Astrocyte (in vitro differentiated cells and primary cell): ENCODE data around the gene MOB3A. TPM values are rescaled to one million over a fixed set of nuclear protein-coding genes. Genes with fewer than 3 reads are reported as not detected.

Source experiments
- DNase-seq: peaks from one replicate; pipeline ENCODE4 v3.0.0-alpha.2; 2010; ENCODE audit warnings: low read depth
- FAIRE-seq: peaks from 2 replicates; lab custom pipeline; 2011; peaks lifted over from hg19 to GRCh38; lab: Jason Lieb, UNC
- H2AFZ ChIP-seq: 2 replicates; pipeline ENCODE4 v1.6.0; 2012; ENCODE audit warnings: low read depth, low read length, inconsistent platforms
- H3K27ac ChIP-seq: 2 replicates; pipeline ENCODE4 v1.5.1; 2011; ENCODE audit warnings: low read depth, low read length, inconsistent platforms
- H3K27me3 ChIP-seq: 2 replicates; pipeline ENCODE4 v1.6.0; 2011; ENCODE audit warnings: low read length, inconsistent platforms; ENCODE audit not compliant: insufficient read depth
- H3K36me3 ChIP-seq: 2 replicates; pipeline ENCODE4 v1.5.1; 2011; ENCODE audit warnings: low read length, inconsistent platforms; ENCODE audit not compliant: insufficient read depth
- H3K4me1 ChIP-seq: 2 replicates; pipeline ENCODE4 v1.5.1; 2011; ENCODE audit warnings: low read length, inconsistent platforms; ENCODE audit not compliant: insufficient read depth
- H3K4me2 ChIP-seq: 2 replicates; pipeline ENCODE4 v1.6.0; 2012; ENCODE audit warnings: low read length, inconsistent platforms
- H3K4me3 ChIP-seq: 2 replicates; pipeline ENCODE4 v1.5.1; 2011; ENCODE audit warnings: low read depth, mild to moderate bottlenecking, low read length, inconsistent platforms; ENCODE audit not compliant: insufficient read depth
- H3K79me2 ChIP-seq: 2 replicates; pipeline ENCODE4 v1.6.0; 2012; ENCODE audit warnings: mild to moderate bottlenecking, low read length, inconsistent platforms; ENCODE audit not compliant: insufficient read depth
- H3K9ac ChIP-seq: 2 replicates; pipeline ENCODE4 v1.6.0; 2012; ENCODE audit warnings: mild to moderate bottlenecking, low read length, inconsistent platforms
- H3K9me3 ChIP-seq: 2 replicates; pipeline ENCODE4 v1.5.1; 2012; ENCODE audit warnings: low read depth, mild to moderate bottlenecking, low read length, inconsistent platforms; ENCODE audit not compliant: insufficient read depth
- H4K20me1 ChIP-seq: 2 replicates; pipeline ENCODE4 v1.6.0; 2012; ENCODE audit warnings: low read length, inconsistent platforms; ENCODE audit not compliant: insufficient read depth
- H3K27ac Mint-ChIP-seq: one replicate; pipeline ENCODE4 v1.8.0; 2021; ENCODE audit warnings: mild to moderate bottlenecking, mixed read lengths; ENCODE audit not compliant: unreplicated experiment
- H3K27me3 Mint-ChIP-seq: one replicate; pipeline ENCODE4 v1.8.0; 2021; ENCODE audit warnings: low read depth, mixed read lengths; ENCODE audit not compliant: unreplicated experiment
- H3K36me3 Mint-ChIP-seq: one replicate; pipeline ENCODE4 v1.8.0; 2021; ENCODE audit warnings: low read depth, mixed read lengths; ENCODE audit not compliant: unreplicated experiment
- H3K4me1 Mint-ChIP-seq: one replicate; pipeline ENCODE4 v1.8.0; 2021; ENCODE audit warnings: low read depth, mixed read lengths; ENCODE audit not compliant: unreplicated experiment
- H3K4me3 Mint-ChIP-seq: one replicate; pipeline ENCODE4 v1.8.0; 2021; ENCODE audit warnings: mild to moderate bottlenecking, moderate library complexity, mixed read lengths; ENCODE audit not compliant: unreplicated experiment
- H3K9me3 Mint-ChIP-seq: one replicate; pipeline ENCODE4 v1.8.0; 2021; ENCODE audit warnings: mild to moderate bottlenecking, mixed read lengths; ENCODE audit not compliant: unreplicated experiment
- EZH2 ChIP-seq: IDR thresholded peaks from 2 replicates; pipeline ENCODE4 v1.6.1; 2012; ENCODE audit warnings: mild to moderate bottlenecking, low read length, inconsistent platforms; ENCODE audit not compliant: insufficient read depth
- total RNA-seq: library from RNA; stranded (reverse); gene quantifications from 2 replicates; pipeline ENCODE4 v1.2.1, GENCODE V29; 2021
- TF ChIP-seq, protein P1 (sequence below): IDR thresholded peaks from 2 replicates; pipeline ENCODE4 v1.5.1; 2011; ENCODE audit warnings: low read depth, mild to moderate bottlenecking, inconsistent platforms, low read length, moderate library complexity; ENCODE audit not compliant: insufficient read depth

MOB3A gene
- total RNA-seq, 1 donor from 2014 or later = 45.3 TPM

GRCh38 chr19:2077833-2078619, 18.1 kb downstream of the MOB3A start:
- H3K4me2 ChIP-seq = no peak overlapping the region
- Mint-ChIP-seq H3K27me3 (no peaks in the 10 kb centered on the region), H3K9me3 (no peaks in the 10 kb centered on the region), H3K27ac (no peak overlapping the region), H3K4me1 (no peaks in the 10 kb centered on the region), H3K36me3 (peaks cover 23% of the 10 kb centered on the region), H3K4me3 (no peak overlapping the region)
- no peak for TF ChIP-seq EZH2
- TF ChIP-seq, protein P1, sequence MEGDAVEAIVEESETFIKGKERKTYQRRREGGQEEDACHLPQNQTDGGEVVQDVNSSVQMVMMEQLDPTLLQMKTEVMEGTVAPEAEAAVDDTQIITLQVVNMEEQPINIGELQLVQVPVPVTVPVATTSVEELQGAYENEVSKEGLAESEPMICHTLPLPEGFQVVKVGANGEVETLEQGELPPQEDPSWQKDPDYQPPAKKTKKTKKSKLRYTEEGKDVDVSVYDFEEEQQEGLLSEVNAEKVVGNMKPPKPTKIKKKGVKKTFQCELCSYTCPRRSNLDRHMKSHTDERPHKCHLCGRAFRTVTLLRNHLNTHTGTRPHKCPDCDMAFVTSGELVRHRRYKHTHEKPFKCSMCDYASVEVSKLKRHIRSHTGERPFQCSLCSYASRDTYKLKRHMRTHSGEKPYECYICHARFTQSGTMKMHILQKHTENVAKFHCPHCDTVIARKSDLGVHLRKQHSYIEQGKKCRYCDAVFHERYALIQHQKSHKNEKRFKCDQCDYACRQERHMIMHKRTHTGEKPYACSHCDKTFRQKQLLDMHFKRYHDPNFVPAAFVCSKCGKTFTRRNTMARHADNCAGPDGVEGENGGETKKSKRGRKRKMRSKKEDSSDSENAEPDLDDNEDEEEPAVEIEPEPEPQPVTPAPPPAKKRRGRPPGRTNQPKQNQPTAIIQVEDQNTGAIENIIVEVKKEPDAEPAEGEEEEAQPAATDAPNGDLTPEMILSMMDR = no peak
- no peak overlapping the region for H3K27ac ChIP-seq
- FAIRE-seq = no peak
- peaks cover 28% of the 10 kb centered on the region for H3K79me2 ChIP-seq
- H3K9ac ChIP-seq = no peak overlapping the region
- H2AFZ ChIP-seq = no peak overlapping the region
- no peaks in the 10 kb centered on the region for H3K4me1 ChIP-seq
- no peaks in the 10 kb centered on the region for H3K27me3 ChIP-seq
- H4K20me1 ChIP-seq = peaks cover 43% of the 10 kb centered on the region
- peaks cover 11% of the 10 kb centered on the region for H3K36me3 ChIP-seq
- no peak overlapping the region for H3K4me3 ChIP-seq
- no peak for DNase-seq
- no peaks in the 10 kb centered on the region for H3K9me3 ChIP-seq

GRCh38 chr19:2077398-2077797, 18.7 kb downstream of the MOB3A start:
- Histone ChIP-seq H3K36me3 (peaks cover 14% of the 10 kb centered on the region), H3K4me3 (no peak overlapping the region), H3K27ac (no peak overlapping the region), H3K79me2 (peaks cover 21% of the 10 kb centered on the region), H3K27me3 (no peaks in the 10 kb centered on the region), H3K4me2 (no peak overlapping the region), H3K9me3 (no peaks in the 10 kb centered on the region), H2AFZ (no peak overlapping the region), H3K9ac (no peak overlapping the region), H4K20me1 (peaks cover 37% of the 10 kb centered on the region), H3K4me1 (no peaks in the 10 kb centered on the region)
- no peak for DNase-seq
- no peaks in the 10 kb centered on the region for H3K27me3 Mint-ChIP-seq
- no peak for TF ChIP-seq EZH2
- TF ChIP-seq, protein P1 = no peak
- peaks cover 23% of the 10 kb centered on the region for H3K36me3 Mint-ChIP-seq
- no peak overlapping the region for H3K4me3 Mint-ChIP-seq
- H3K9me3 Mint-ChIP-seq = no peaks in the 10 kb centered on the region
- FAIRE-seq = no peak
- H3K27ac Mint-ChIP-seq = no peak overlapping the region
- no peaks in the 10 kb centered on the region for H3K4me1 Mint-ChIP-seq

GRCh38 chr19:2076526-2076944, 19.6 kb downstream of the MOB3A start:
- H3K27ac Mint-ChIP-seq = no peak overlapping the region

More at GRCh38 chr19:2076526-2076944, 19.6 kb downstream of the MOB3A start:
- TF ChIP-seq, protein P1 = no peak
- no peak for TF ChIP-seq EZH2
- no peaks in the 10 kb centered on the region for H3K27me3 ChIP-seq
- H3K4me3 Mint-ChIP-seq = no peak overlapping the region
- H3K36me3 ChIP-seq = peaks cover 17% of the 10 kb centered on the region
- H2AFZ ChIP-seq = no peak overlapping the region
- no peaks in the 10 kb centered on the region for H3K9me3 ChIP-seq
- H3K9me3 Mint-ChIP-seq = no peaks in the 10 kb centered on the region
- DNase-seq (no peak), FAIRE-seq (no peak)
- no peaks in the 10 kb centered on the region for H3K4me1 Mint-ChIP-seq
- H3K27ac ChIP-seq = no peak overlapping the region
- peaks cover 28% of the 10 kb centered on the region for H3K36me3 Mint-ChIP-seq
- H3K9ac ChIP-seq = no peak overlapping the region
- no peak overlapping the region for H3K4me3 ChIP-seq
- H3K4me2 ChIP-seq = no peak overlapping the region
- H3K27me3 Mint-ChIP-seq = no peaks in the 10 kb centered on the region
- peaks cover 14% of the 10 kb centered on the region for H3K79me2 ChIP-seq
- no peaks in the 10 kb centered on the region for H3K4me1 ChIP-seq
- H4K20me1 ChIP-seq = peaks cover 29% of the 10 kb centered on the region
